HepG2 (cell line): Measurements from ENCODE around the gene CTDSP2. TPM values are rescaled to one million over a fixed set of nuclear protein-coding genes. Genes with fewer than 3 reads are reported as not detected.

Experiments
- ARNT2 ChIP-seq: sonication (generic); formaldehyde crosslinking; IDR thresholded peaks from 2 replicates; pipeline ENCODE4 v1.8.0; 2022; ENCODE audit warnings: mild to moderate bottlenecking, low read depth, missing genetic modification reagents, moderate library complexity
- CC2D1A ChIP-seq: sonication (generic); formaldehyde crosslinking; IDR thresholded peaks from 2 replicates; pipeline ENCODE4 v1.8.1; 2023; ENCODE audit warnings: mild to moderate bottlenecking, missing genetic modification reagents
- DNMT3B ChIP-seq: conservative IDR thresholded peaks from 2 replicates; pipeline ENCODE4 v1.6.1; 2016; ENCODE audit warnings: missing biosample characterization, control low read depth
- DR1 ChIP-seq: sonication (generic); formaldehyde crosslinking; IDR thresholded peaks from 2 replicates; pipeline ENCODE4 v1.8.0; 2021; ENCODE audit warnings: mild to moderate bottlenecking, missing genetic modification reagents, inconsistent platforms
- HNF4A ChIP-seq: sonication (generic); formaldehyde crosslinking; IDR thresholded peaks from 2 replicates; pipeline ENCODE4 v1.4.0; 2020; ENCODE audit warnings: missing genetic modification reagents
- JUN ChIP-seq: sonication (generic); formaldehyde crosslinking; IDR thresholded peaks from 2 replicates; pipeline ENCODE4 v1.4.0; 2020; ENCODE audit warnings: mild to moderate bottlenecking, missing genetic modification reagents
- MBD4 ChIP-seq: IDR thresholded peaks from 2 replicates; pipeline ENCODE4 v1.6.1; 2012; ENCODE audit warnings: low read length, inconsistent platforms, borderline replicate concordance
- POLR2AphosphoS5 ChIP-seq: IDR thresholded peaks from 2 replicates; pipeline ENCODE4 v1.6.1; 2012; ENCODE audit warnings: low read depth, low read length
- SATB2 ChIP-seq: sonication (generic); formaldehyde crosslinking; IDR thresholded peaks from 2 replicates; pipeline ENCODE4 v1.5.0; 2020; ENCODE audit warnings: missing genetic modification reagents
- SIX1 ChIP-seq: sonication (generic); formaldehyde crosslinking; IDR thresholded peaks from 2 replicates; pipeline ENCODE4 v1.4.0; 2020; ENCODE audit warnings: missing genetic modification reagents, borderline replicate concordance
- SRY ChIP-seq: sonication (generic); formaldehyde crosslinking; IDR thresholded peaks from 2 replicates; pipeline ENCODE4 v1.8.0; 2022; ENCODE audit warnings: mild to moderate bottlenecking, missing genetic modification reagents
- STAT6 ChIP-seq: sonication (generic); formaldehyde crosslinking; IDR thresholded peaks from 2 replicates; pipeline ENCODE4 v1.4.0; 2020; ENCODE audit warnings: missing genetic modification reagents, mild to moderate bottlenecking, borderline replicate concordance
- TCF7L2 ChIP-seq: IDR thresholded peaks from 2 replicates; pipeline ENCODE4 v1.6.1; 2011; ENCODE audit warnings: mild to moderate bottlenecking, low read depth, low read length, moderate library complexity
- TEF ChIP-seq: sonication (generic); formaldehyde crosslinking; IDR thresholded peaks from 2 replicates; pipeline ENCODE4 v1.5.0; 2020; ENCODE audit warnings: missing genetic modification reagents
- TP53 ChIP-seq: sonication (generic); formaldehyde crosslinking; conservative IDR thresholded peaks from 2 replicates; pipeline ENCODE4 v1.4.0; 2020; ENCODE audit warnings: missing genetic modification reagents
- ZBTB21 ChIP-seq: sonication (generic); formaldehyde crosslinking; IDR thresholded peaks from 2 replicates; pipeline ENCODE4 v1.4.0; 2020; ENCODE audit warnings: missing genetic modification reagents
- ZBTB46 ChIP-seq: sonication (generic); formaldehyde crosslinking; IDR thresholded peaks from 2 replicates; pipeline ENCODE4 v1.4.0; 2020; ENCODE audit warnings: mild to moderate bottlenecking, missing genetic modification reagents, borderline replicate concordance
- ZMAT3 ChIP-seq: sonication (generic); formaldehyde crosslinking; conservative IDR thresholded peaks from 2 replicates; pipeline ENCODE4 v1.7.0; 2021; ENCODE audit warnings: missing genetic modification reagents
- ZNF383 ChIP-seq: sonication (generic); formaldehyde crosslinking; IDR thresholded peaks from 2 replicates; pipeline ENCODE4 v1.4.0; 2020; ENCODE audit warnings: missing genetic modification reagents, mild to moderate bottlenecking, borderline replicate concordance
- ZNF563 ChIP-seq: sonication (generic); formaldehyde crosslinking; IDR thresholded peaks from 2 replicates; pipeline ENCODE4 v1.8.0; 2022; ENCODE audit warnings: mild to moderate bottlenecking, moderate library complexity, missing genetic modification reagents
- ZNF576 ChIP-seq: sonication (generic); formaldehyde crosslinking; IDR thresholded peaks from 2 replicates; pipeline ENCODE4 v1.4.0; 2020; ENCODE audit warnings: mild to moderate bottlenecking, missing genetic modification reagents
- ZNF740 ChIP-seq: sonication (generic); formaldehyde crosslinking; IDR thresholded peaks from 2 replicates; pipeline ENCODE4 v1.4.0; 2020; ENCODE audit warnings: missing genetic modification reagents
- ZNF788 ChIP-seq: sonication (generic); formaldehyde crosslinking; IDR thresholded peaks from 2 replicates; pipeline ENCODE4 v1.5.0; 2020; ENCODE audit warnings: mild to moderate bottlenecking, missing genetic modification reagents, borderline replicate concordance
- ZNF839 ChIP-seq: sonication (generic); formaldehyde crosslinking; IDR thresholded peaks from 2 replicates; pipeline ENCODE4 v1.4.0; 2020; ENCODE audit warnings: missing genetic modification reagents, mild to moderate bottlenecking, borderline replicate concordance
- ZSCAN20 ChIP-seq: sonication (generic); formaldehyde crosslinking; IDR thresholded peaks from 2 replicates; pipeline ENCODE4 v1.4.0; 2020; ENCODE audit warnings: missing genetic modification reagents, mild to moderate bottlenecking, borderline replicate concordance
- polyA plus RNA-seq, 8 experiments: library from polyadenylated mRNA; depleted of rRNA in 3 of 8; stranded (reverse) in 7 of 8; unstranded in 1 of 8; fragments of >200 nt; fragmentation: Illumina TruSeq in 4 of 8; extraction: Trizol in 4 of 8; gene quantifications; 2 replicates each; pipeline versions ENCODE4 v1.2.1 to v1.2.3, GENCODE V29; 2011 to 2016; ENCODE audit warnings: low read depth in 4 of 8, missing spikeins in 1 of 8, mixed read lengths in 1 of 8; ENCODE audit not compliant: insufficient read depth in 1 of 8
- total RNA-seq, 5 experiments: library from RNA; depleted of rRNA; stranded (reverse); fragments of >200 nt; fragmentation: Illumina TruSeq; extraction: Trizol; gene quantifications; 2 replicates each; pipeline ENCODE4 v1.2.3, GENCODE V29; 2016; ENCODE audit warnings: low read depth in 1 of 5

Gene CTDSP2
- total and polyA plus RNA-seq, 2 of the 13 experiments (the other 11 are each of a cell fraction or from before 2014, with no cell fraction given): 38.1 to 82.5 TPM

GRCh38 chr12:57845478-57846284 is 848 bp downstream of the CTDSP2 start (continued):
- TF ChIP-seq ZSCAN20 (CRISPR knock-in tag) (0 out of 2 replicates have a peak, but pooled peaks have one; percentile 47), ZNF563 (CRISPR knock-in tag) (peak; percentile 13; the same call in 1 of the 2 replicates), ZBTB46 (no peak), TP53 (CRISPR knock-in tag) (0 out of 2 replicates have a peak, but pooled peaks have one; percentile 69), SIX1 (CRISPR knock-in tag) (no peak), JUN (CRISPR knock-in tag) (no peak), DR1 (CRISPR knock-in tag) (peak; percentile 45; the same call in 1 of the 2 replicates), SRY (CRISPR knock-in tag) (peak; percentile 96), ARNT2 (peak; percentile 62), SATB2 (CRISPR knock-in tag) (no peak), POLR2AphosphoS5 (peak; percentile 57), ZNF383 (CRISPR knock-in tag) (no peak; the same call in 1 of the 2 replicates), TEF (peak; percentile 95), MBD4 (no peak), ZBTB21 (CRISPR knock-in tag) (peak; percentile 17; the same call in 1 of the 2 replicates), DNMT3B (CRISPR knock-in tag) (no peak), TCF7L2 (no peak), ZNF576 (CRISPR knock-in tag) (no peak), STAT6 (no peak), CC2D1A (CRISPR knock-in tag) (no peak), ZNF740 (peak; percentile 90), ZMAT3 (no peak; the same call in 1 of the 2 replicates), ZNF839 (no peak), HNF4A (peak; percentile 67; the same call in 1 of the 2 replicates), ZNF788 (peak; percentile 94; the same call in 1 of the 2 replicates)
